Measurements from ENCODE around the gene LAMA5. TPM values are rescaled to one million over a fixed set of nuclear protein-coding genes. Genes with fewer than 3 reads are reported as not detected.

LAMA5 gene
- total and polyA plus RNA-seq, 2 of the 8 experiments (the other 6 are each of a cell fraction or from before 2014, with no cell fraction given): 34.4 to 225 TPM

DNA sequence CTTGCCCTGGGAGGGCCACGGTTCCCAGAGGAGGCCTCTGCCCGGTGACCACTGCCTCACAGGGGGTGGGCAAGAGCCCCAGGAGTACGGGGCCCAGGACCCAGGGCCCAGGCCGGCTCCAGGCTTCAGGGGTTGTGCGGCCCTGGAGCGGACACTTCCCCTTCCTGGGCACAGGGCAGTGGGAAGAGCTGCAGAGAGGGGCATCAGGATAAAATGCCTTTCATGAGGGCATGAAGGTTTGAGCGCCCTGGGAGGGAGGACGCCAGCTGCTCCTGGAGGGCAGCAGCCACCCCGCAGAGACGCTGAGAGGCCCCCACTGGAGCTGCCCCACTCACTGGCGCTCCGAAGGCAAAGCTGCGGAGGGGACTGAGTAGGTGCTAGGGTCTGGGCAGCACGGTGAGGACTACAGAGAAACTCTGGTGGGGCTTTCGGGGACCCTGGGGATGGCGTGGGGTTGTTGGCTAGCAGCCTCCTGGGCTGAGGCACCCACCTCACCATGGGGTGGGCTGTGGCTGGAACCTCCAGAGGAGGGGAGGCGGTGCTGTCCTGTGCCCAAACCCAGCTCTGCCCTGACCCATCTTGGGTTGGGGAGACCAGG, 10.4 kb downstream of the LAMA5 start:
- peaks cover 0 to 23% of the 10 kb centered on the region in 2 experiments for H4K20me1 ChIP-seq (replicated peaks in 1 of 2; ENCODE audit: control insufficient read depth in 1 of 2, insufficient read depth in 2 of 2, low read length in 2 of 2)
- CTCF ChIA-PET (ENCODE audit: partially characterized antibody): interaction anchor here (0.7 to 3.6 kb wide), 8 partner anchors 8 to 215 kb away, joined by 3 to 30 read pairs (median 8); partner anchors contain the start of gene LAMA5
- no peak overlapping the region for H3K4me2 ChIP-seq (ENCODE audit: insufficient read depth in 1 of 2, low read depth in 2 of 2, low read length in 2 of 2)
- no peak overlapping the region for H3K14ac ChIP-seq (ENCODE audit: insufficient read length)
- H3K9me3 ChIP-seq (ENCODE audit: insufficient read depth in 2 of 2, low read depth in 1 of 2, low read length in 1 of 2): no peaks in the 10 kb centered on the region
- H3K79me2 ChIP-seq (ENCODE audit: control insufficient read depth in 1 of 2, insufficient read depth in 2 of 2, low read length in 2 of 2): peaks cover 12 to 74% of the 10 kb centered on the region in 2 experiments; a peak in 3 of 4 replicates
- peaks cover 4 to 23% (median 11%) of the 10 kb centered on the region in 4 experiments; a peak in 5 of 8 replicates for H3K36me3 ChIP-seq (ENCODE audit: control insufficient read depth in 2 of 4, insufficient read depth in 4 of 4, low read length in 3 of 4)
- peak overlapping the region; percentile 6 for H4K91ac ChIP-seq (replicated peaks; ENCODE audit: insufficient read length, low read length)
- FAIRE-seq (no peak), DNase-seq (ENCODE audit: low read depth in 1 of 2, low spot score in 2 of 2) (no peak)
- H4K5ac ChIP-seq (ENCODE audit: insufficient read length, low read depth, low read length): no peak overlapping the region
- POLR2A ChIA-PET (ENCODE audit: partially characterized antibody): interaction anchor here (0.5 to 10.4 kb wide), 18 partner anchors 8 to 308 kb away, joined by 3 to 114 read pairs (median 5); partner anchors contain the start of genes LAMA5 and RPS21
- no peak overlapping the region; the same call in 1 of the 2 replicates for H3K18ac ChIP-seq (ENCODE audit: extremely low read depth, low read length)
- peaks cover 3 to 55% (median 42%) of the 10 kb centered on the region in 4 experiments for H3K4me1 ChIP-seq (replicated peaks in 1 of 4; ENCODE audit: control insufficient read depth in 3 of 4, insufficient read depth in 4 of 4, low read length in 3 of 4)
- H2BK5ac ChIP-seq (ENCODE audit: low read depth, low read length): peak overlapping the region; percentile 73
- no peak overlapping the region for H2AK5ac ChIP-seq (ENCODE audit: low read depth, low read length)
- H2BK15ac ChIP-seq (ENCODE audit: low read length): peak overlapping the region; percentile 92; the same call in 1 of the 2 replicates
- no peaks in the 10 kb centered on the region for H3K27me3 ChIP-seq (replicated peaks in 1 of 4; ENCODE audit: control insufficient read depth in 3 of 4, extremely low read depth in 1 of 4, insufficient read depth in 3 of 4, low read length in 3 of 4)
- peaks cover 30% of the 10 kb centered on the region for H3K79me1 ChIP-seq (ENCODE audit: low read depth, low read length)
- H3K9ac ChIP-seq (replicated peaks in 1 of 4; ENCODE audit: extremely low read depth in 1 of 4, low read depth in 3 of 4, low read length in 3 of 4): no peak overlapping the region
- H3K27ac ChIP-seq (ENCODE audit: low read depth, low read length): no peak overlapping the region
- WGBS, 2 experiments (ENCODE audit: extremely low coverage in 1 of 2, insufficient coverage in 1 of 2, insufficient read length in 1 of 2, insufficient replicate concordance in 2 of 2, low coverage in 1 of 2, low lambda C conversion rate in 2 of 2, missing lambda C conversion rate in 1 of 2): 82% methylated on average over 17 of the region's 17 CpGs; no CpG with 5 or more reads in 1 of the 2 experiments
- H2AFZ ChIP-seq (ENCODE audit: low read length): no peak overlapping the region
- H2BK12ac ChIP-seq (ENCODE audit: low read depth, low read length): no peak overlapping the region
- H3K56ac ChIP-seq (replicated peaks; ENCODE audit: insufficient read length, low read depth, low read length): no peak overlapping the region
- H3K4me3 ChIP-seq (ENCODE audit: extremely low read depth in 1 of 4, insufficient read depth in 2 of 4, low read depth in 3 of 4, low read length in 4 of 4): no peak overlapping the region
- H2BK120ac ChIP-seq (replicated peaks; ENCODE audit: low read depth, low read length): no peak overlapping the region
- H3K23me2 ChIP-seq (ENCODE audit: low read depth, low read length): no peaks in the 10 kb centered on the region
- H2BK20ac ChIP-seq (ENCODE audit: low read length): no peak overlapping the region
- H3K4ac ChIP-seq (replicated peaks; ENCODE audit: insufficient read length, low read depth, low read length): no peak overlapping the region
- no peak overlapping the region for H3K23ac ChIP-seq (ENCODE audit: insufficient read length)
- H4K8ac ChIP-seq (ENCODE audit: extremely low read depth, insufficient read depth, low read length): no peak overlapping the region; the same call in 1 of the 2 replicates
- no peak for TF ChIP-seq CHD1 (IDR thresholded peaks at IDR 0.05; ENCODE audit: low read depth, low read length)
- TF ChIP-seq TEAD4 (IDR thresholded peaks at IDR 0.05; ENCODE audit: low read depth, low read length): no peak

All from H1 (cell line).